Measurements from ENCODE around the gene TCF3.

DNA sequence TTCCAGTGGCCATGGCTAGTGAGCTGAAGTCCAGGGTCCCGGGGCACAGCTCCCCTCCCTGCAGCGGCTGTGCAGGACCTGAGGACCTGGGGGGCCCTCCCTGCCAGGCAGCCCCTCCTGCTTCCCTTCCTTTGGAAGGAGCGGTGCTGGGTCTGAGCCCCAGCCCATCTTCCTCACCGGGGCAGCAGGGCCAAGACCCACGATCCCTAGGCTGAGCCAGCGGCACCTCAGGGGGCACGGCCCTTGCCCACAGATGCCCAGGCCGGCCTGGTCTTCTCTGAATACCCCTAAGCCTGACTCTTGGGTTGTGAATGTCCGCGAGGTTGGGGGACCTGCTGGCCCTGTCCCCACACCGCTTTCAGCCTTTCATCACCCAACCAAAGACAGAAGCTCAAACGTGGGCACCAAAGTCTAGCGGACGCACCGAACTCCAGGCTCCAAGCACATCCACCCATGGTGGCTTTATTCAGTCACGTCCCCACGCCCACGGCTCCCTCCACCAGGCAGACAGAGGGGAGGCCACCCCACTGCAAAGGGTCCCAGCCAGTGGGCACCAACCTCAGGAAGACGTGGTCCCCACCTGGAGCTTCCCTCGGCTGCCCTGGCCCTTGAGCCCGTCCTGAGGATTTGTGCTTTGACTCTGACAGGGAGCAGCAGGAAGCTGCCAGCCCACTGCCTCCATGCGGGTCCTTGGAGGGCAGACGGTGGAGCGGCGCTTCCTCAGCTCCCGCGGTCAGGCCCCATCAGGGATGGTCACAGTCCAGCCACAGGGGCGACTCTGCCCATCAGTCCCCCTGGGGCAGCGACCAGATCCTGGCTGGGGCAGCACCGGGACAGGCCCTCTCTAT is 75.9 kb downstream of the TCF3 start:
- TF ChIP-seq, protein P1, sequence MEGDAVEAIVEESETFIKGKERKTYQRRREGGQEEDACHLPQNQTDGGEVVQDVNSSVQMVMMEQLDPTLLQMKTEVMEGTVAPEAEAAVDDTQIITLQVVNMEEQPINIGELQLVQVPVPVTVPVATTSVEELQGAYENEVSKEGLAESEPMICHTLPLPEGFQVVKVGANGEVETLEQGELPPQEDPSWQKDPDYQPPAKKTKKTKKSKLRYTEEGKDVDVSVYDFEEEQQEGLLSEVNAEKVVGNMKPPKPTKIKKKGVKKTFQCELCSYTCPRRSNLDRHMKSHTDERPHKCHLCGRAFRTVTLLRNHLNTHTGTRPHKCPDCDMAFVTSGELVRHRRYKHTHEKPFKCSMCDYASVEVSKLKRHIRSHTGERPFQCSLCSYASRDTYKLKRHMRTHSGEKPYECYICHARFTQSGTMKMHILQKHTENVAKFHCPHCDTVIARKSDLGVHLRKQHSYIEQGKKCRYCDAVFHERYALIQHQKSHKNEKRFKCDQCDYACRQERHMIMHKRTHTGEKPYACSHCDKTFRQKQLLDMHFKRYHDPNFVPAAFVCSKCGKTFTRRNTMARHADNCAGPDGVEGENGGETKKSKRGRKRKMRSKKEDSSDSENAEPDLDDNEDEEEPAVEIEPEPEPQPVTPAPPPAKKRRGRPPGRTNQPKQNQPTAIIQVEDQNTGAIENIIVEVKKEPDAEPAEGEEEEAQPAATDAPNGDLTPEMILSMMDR (IDR thresholded peaks at IDR 0.05) = no peak
- TF ChIP-seq POLR2A (IDR thresholded peaks at IDR 0.05) = no peak

All from adrenal gland (tissue), 5 donors.